Subcutaneous adipose tissue (tissue), 4 donors: ENCODE results near the gene CKB. TPM values are rescaled to one million over a fixed set of nuclear protein-coding genes. Genes with fewer than 3 reads are reported as not detected.

Experiments used
- CTCF ChIP-seq: fragments of 450-650 bp; IDR thresholded peaks from one replicate; pipeline ENCODE4 v1.5.1; 2016; ENCODE audit warnings: low read depth, mild to moderate bottlenecking, control low read depth, antibody characterized with exemption, moderate library complexity
- total RNA-seq, 4 donors: library from RNA; depleted of rRNA; stranded (reverse); fragments of >200 nt; gene quantifications; one replicate each; pipeline ENCODE4 v1.1.0, GENCODE V29; 2016

Gene CKB
- total RNA-seq, 4 donors from 2014 or later: 53.8 to 512 (median 182) TPM

GRCh38 chr14:103544388-103545218 lies 22.0 kb upstream of the CKB start:
- no peak for TF ChIP-seq CTCF

- no peak for TF ChIP-seq CTCF
Observed at GRCh38 chr14:103543721-103544387, 21.2 kb upstream of the CKB start.

- TF ChIP-seq CTCF: no peak
Observed at GRCh38 chr14:103543140-103543539, 20.5 kb upstream of the CKB start.

GRCh38 chr14:103542605-103543088 lies 20.0 kb upstream of the CKB start:
- no peak for TF ChIP-seq CTCF

GRCh38 chr14:103541709-103542604 lies 19.3 kb upstream of the CKB start:
- no peak for TF ChIP-seq CTCF

GRCh38 chr14:103540821-103541708 lies 18.4 kb upstream of the CKB start:
- no peak for TF ChIP-seq CTCF
